Measurements from ENCODE around the gene NAT16.
"Not testable (repeated sequence)": the region's sequence is repeated elsewhere in the genome, so short reads cannot be mapped to it uniquely, and the experiment has no call there.

Gene NAT16

GRCh38 chr7:101156866-101157589 lies 23.1 kb downstream of the NAT16 start:
- DNase-seq, result no peak

- no peak for DNase-seq
These were observed 23.8 kb downstream of the NAT16 start for GRCh38 chr7:101156277-101156676.

GRCh38 chr7:101155303-101155702 lies 24.8 kb downstream of the NAT16 start:
- DNase-seq, result no peak

GRCh38 chr7:101154693-101155102 lies 25.4 kb downstream of the NAT16 start:
- no peak for DNase-seq

GRCh38 chr7:101153969-101154692 lies 26.0 kb downstream of the NAT16 start, which contains the start of gene AP1S1:
AP1S1 (plus strand) TSS chr7:101154476; CDS start chr7:101154515, 39 bp downstream.
- DNase-seq, result peak; percentile 97

GRCh38 chr7:101151908-101152651 lies 28.0 kb downstream of the NAT16 start:
- no peak for DNase-seq

- no peak for DNase-seq
These were observed 39.2 kb downstream of the NAT16 start for GRCh38 chr7:101140746-101141382.

- DNase-seq, result no peak
These were observed 39.8 kb downstream of the NAT16 start for GRCh38 chr7:101140339-101140699.

- no peak for DNase-seq
These were observed 41.8 kb downstream of the NAT16 start for GRCh38 chr7:101138213-101138870.

GRCh38 chr7:101137651-101138212 lies 42.4 kb downstream of the NAT16 start:
- DNase-seq, result no peak

- peak; percentile 14 for DNase-seq
These were observed 45.6 kb downstream of the NAT16 start for GRCh38 chr7:101134399-101134980.

GRCh38 chr7:101133621-101134398 lies 46.3 kb downstream of the NAT16 start:
- DNase-seq, result no peak

GRCh38 chr7:101132626-101133600 lies 47.2 kb downstream of the NAT16 start:
- not testable (repeated sequence) for DNase-seq

GRCh38 chr7:101129603-101130117 lies 50.4 kb downstream of the NAT16 start:
- DNase-seq, result no peak

- no peak for DNase-seq
These were observed 51.9 kb downstream of the NAT16 start for GRCh38 chr7:101128040-101128834.

- no peak for DNase-seq
These were observed 52.5 kb downstream of the NAT16 start for GRCh38 chr7:101127460-101128039.

- peak; percentile 47 for DNase-seq
These were observed 53.2 kb downstream of the NAT16 start, which contains the start of gene SERPINE1 for GRCh38 chr7:101126651-101127459. SERPINE1 (plus strand) TSS chr7:101127104; CDS start chr7:101128394, 1,290 bp downstream.

Measured in DMS79 (cell line).